HTR-8/SVneo (cell line): ENCODE data around the gene FOSL1.
"Not testable (repeated sequence)": the region's sequence is repeated elsewhere in the genome, so short reads cannot be mapped to it uniquely, and the experiment has no call there.

ENCODE experiments used
- DNase-seq: peaks from one replicate; pipeline ENCODE4 v3.0.0; 2011; ENCODE audit warnings: low spot score, mixed read lengths; ENCODE audit not compliant: insufficient read length
- FAIRE-seq: peaks from 2 replicates; lab custom pipeline; 2011; peaks lifted over from hg19 to GRCh38; lab: Jason Lieb, UNC

The FOSL1 gene

GRCh38 chr11:65898656-65899355 is 1.4 kb downstream of the FOSL1 start:
- DNase-seq (no peak), FAIRE-seq (no peak)

- no peak for DNase-seq
- FAIRE-seq, result peak; percentile 81
Measured at GRCh38 chr11:65897020-65897471, 3.1 kb downstream of the FOSL1 start.

GRCh38 chr11:65896034-65896999 is 3.9 kb downstream of the FOSL1 start:
- DNase-seq (no peak), FAIRE-seq (no peak)

- DNase-seq (no peak), FAIRE-seq (no peak)
Measured at GRCh38 chr11:65895482-65895981, 4.7 kb downstream of the FOSL1 start.

- no peak for FAIRE-seq
- DNase-seq, result no peak
Measured at GRCh38 chr11:65894034-65894591, 6.1 kb downstream of the FOSL1 start.

GRCh38 chr11:65892661-65893317 is 7.4 kb downstream of the FOSL1 start:
- FAIRE-seq (peak; percentile 79), DNase-seq (no peak)

- FAIRE-seq, result peak; percentile 76
- not testable (repeated sequence) for DNase-seq
Measured at GRCh38 chr11:65892137-65892540, 8.0 kb downstream of the FOSL1 start.

GRCh38 chr11:65891219-65892136 is 8.7 kb downstream of the FOSL1 start:
- DNase-seq (no peak), FAIRE-seq (peak; percentile 23)

- DNase-seq (peak; percentile 98), FAIRE-seq (peak; percentile 95)
Measured at GRCh38 chr11:65890324-65891218, 9.6 kb downstream of the FOSL1 start, which contains the start of gene CCDC85B. CCDC85B (plus strand) TSS chr11:65890673; CDS start chr11:65890784, 111 bp downstream.

GRCh38 chr11:65888163-65888814 is 11.9 kb downstream of the FOSL1 start, which contains the start of gene FIBP:
FIBP (minus strand) TSS chr11:65888471; CDS start chr11:65888418, 53 bp downstream.
- FAIRE-seq (peak; percentile 98), DNase-seq (peak; percentile 99)

GRCh38 chr11:65887723-65888162 is 12.4 kb downstream of the FOSL1 start:
- DNase-seq, result no peak

GRCh38 chr11:65886826-65887722 is 13.1 kb downstream of the FOSL1 start:
- FAIRE-seq (no peak), DNase-seq (no peak)

More at GRCh38 chr11:65887723-65888162, 12.4 kb downstream of the FOSL1 start:
- peak; percentile 20 for FAIRE-seq

- no peak for FAIRE-seq
Measured at GRCh38 chr11:65885808-65886536, 14.2 kb downstream of the FOSL1 start.

GRCh38 chr11:65885231-65885630 is 15.0 kb downstream of the FOSL1 start:
- peak; percentile 13 for FAIRE-seq
- DNase-seq, result no peak

More at GRCh38 chr11:65885808-65886536, 14.2 kb downstream of the FOSL1 start:
- DNase-seq, result no peak

GRCh38 chr11:65884716-65885092 is 15.5 kb downstream of the FOSL1 start:
- DNase-seq (peak; percentile 90), FAIRE-seq (peak; percentile 98)
